CD4-positive, alpha-beta T cell treated with Interferon gamma for 1 hour (primary cell): ENCODE data around the gene GNAS.
"Not testable (repeated sequence)": the region's sequence is repeated elsewhere in the genome, so short reads cannot be mapped to it uniquely, and the experiment has no call there.

Experiments
- DNase-seq: peaks from one replicate; pipeline ENCODE4 v3.0.0-alpha.2; 2020

GNAS gene

DNA sequence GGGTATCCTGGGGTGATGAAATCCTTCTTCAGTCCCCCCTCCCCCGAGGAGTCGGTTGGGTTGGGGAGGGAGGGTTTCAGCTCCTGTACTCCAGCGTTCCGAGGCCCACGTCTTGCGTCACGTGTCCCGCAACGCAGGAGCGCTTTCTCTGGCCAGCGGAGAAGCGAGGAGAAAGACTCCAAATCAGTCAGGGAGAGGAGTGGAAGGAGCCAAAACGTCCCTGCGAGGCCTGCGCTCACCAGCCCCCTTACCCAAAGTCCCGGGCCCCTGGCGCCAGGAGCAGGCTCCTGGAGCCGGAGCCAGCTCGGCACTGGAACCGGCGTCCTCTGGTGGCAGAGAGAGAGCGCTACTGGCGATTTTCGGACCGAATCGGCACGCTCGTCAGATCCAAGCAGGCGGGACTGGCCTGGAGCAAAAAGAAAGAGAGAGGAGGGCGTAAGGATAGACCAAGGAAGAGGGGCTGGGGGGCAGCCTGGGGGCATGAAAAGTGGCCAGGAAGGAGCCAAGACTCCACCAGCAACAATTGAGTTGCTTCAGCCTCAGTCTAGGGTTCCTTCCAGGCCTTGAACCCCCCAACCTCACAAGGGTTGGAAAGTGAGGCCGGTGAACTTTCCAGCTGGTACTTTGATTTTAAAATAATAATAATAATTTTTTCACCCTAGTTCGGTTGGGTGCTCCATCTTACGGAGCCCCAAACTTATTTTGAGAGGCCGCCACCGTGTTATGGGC, at the start of gene GNAS:
GNAS (plus strand) TSS at position 174 of the 729 bp plus-strand sequence.
- DNase-seq, result peak; percentile 27

DNA sequence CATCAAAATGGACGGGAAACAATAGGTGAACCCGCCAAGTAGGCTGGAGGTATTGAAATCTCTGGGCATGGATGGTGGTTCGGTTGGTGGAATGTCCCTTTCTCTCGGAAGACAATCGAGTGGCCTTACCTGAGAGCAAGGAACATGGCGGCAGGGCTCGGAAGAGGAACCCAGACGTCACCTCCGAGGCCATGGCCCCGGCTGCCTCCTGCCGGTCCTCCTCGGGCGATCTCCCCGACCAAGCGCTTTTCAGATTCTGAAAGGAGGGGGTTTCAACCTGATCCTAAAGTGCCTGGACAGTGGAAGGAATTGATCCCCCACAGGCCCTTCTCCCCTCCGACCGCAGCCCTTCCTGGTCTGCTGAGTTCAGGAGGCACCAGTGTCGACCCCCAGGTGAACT, 49.0 kb upstream of the GNAS start:
- no peak for DNase-seq

DNA sequence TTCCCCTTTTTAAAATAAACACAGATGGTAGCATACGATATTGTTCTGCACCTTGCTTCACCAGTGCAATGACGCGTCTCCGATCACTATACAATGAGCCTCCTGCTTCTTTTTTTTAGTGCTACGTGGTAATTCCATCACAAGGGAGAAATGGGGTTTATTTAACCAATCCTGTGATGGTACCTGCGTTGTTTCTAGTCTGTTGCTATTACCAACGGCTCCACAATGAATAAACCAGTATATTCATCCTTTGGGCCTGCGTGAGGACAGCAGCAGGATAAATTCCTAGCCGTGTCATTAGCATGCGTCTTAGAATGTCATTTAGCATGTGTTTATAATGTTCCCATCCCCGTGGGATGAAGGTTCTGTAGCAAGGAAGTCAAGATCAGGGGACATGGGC, 44.7 kb upstream of the GNAS start:
- no peak for DNase-seq

DNA sequence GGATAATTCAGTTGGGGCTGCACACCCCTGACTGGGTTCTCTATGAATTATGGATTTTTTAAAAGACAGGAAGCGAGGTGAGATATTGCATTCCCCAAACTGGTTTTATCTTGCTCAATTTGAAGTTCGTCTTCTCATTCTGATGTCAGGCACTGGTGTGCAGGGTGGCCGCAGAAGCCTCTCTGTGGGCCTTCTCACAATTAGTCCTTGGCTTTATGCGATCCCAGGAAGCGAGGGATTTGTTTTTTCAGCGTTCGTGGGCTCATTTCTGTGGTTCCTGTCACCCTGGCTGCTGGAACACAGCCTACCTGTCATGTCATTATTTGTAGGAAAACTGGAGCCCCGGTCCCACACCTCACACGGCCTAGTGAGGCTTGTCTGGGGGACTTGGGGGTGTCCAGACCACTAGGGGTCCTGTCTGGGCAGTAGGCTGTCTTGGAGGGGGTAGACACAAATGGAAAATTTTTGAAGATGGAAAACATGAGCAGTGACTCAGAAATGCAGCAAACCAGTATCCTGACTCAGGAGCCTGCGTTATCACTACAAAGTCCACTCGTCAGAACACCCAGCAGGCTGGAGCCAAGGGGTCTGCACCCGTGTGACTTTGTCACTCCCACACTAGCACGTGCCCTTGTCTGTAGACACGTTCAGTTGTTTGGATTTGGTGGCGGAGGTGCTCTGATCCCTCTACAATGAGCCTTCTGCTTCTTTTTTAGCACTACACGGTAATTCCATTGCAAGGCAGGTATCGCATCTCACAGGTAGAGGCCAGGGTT, 44.1 kb upstream of the GNAS start:
- DNase-seq, result no peak

DNA sequence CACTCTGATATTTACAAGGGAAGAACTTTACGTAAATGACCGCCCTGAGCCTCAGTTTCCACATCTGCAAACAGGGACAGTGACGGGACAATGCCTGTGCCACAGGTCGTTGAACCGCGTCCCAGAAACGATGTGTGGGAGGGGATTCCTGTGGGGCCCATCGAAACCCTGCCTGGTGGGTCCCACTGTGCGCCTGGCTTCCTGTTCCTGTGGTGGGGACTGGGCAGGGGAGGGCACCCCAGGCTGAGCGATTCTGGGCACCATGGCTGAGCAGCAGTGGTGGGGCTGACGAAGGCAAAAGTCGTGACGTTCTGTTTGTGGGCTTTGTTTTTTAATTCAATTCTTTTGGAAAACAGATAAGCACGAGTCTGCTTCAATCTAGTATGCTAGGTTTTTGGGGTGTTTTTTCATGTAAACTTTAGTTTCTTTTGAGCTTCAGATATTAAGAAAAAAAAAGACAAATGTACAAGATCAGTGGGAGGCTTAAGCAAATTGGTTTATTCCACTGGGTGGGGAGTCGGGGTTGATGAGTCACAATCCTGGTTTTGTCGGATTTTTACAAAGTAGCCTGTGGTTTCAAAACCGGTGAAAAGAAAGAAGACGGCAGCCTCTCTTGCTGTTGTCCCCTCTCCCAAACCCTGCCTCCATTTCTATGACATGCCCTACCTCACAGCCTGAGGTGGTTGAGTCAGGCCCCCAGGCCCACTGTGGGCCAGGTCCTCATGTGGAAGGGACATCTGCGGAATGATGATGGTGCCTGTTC, 42.2 kb upstream of the GNAS start:
- no peak for DNase-seq

DNA sequence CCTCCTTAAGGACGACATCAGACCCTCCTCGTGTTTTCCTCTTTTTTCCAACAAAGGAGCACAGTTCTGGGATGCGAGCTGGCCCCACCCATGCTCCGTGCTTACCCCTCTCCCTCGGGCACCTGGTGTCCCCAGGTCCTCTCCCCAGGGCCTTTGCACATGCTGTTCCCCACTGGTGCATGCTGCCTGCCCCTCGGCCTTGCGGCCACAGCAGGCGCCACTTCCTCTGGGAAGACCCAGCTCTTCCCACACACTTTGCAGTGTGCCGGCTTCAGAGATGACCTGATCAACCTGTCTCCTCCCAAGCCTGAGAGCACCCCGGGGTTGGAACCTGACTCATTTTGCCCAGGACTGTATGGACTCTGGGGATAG, 41.7 kb upstream of the GNAS start:
- no peak for DNase-seq

DNA sequence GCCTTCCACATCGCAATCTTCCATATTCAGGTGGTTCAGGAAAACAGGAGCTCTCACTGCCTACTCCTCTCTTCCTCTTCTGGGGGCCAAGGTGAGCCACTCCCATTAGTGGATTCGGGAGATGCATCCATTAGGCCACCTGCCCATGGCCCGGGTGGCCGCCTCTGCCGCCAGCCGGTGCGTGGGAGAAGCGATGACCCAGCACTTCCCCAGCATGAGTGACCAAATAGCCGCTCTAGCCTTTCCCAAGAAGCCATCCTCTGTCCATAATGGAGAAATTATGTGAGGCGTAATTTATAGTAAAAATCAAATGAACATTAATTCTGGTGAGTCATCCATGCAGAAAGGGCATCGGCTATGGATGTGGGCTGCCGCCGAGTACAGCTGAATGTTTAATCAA, 41.2 kb upstream of the GNAS start:
- DNase-seq, result no peak

DNA sequence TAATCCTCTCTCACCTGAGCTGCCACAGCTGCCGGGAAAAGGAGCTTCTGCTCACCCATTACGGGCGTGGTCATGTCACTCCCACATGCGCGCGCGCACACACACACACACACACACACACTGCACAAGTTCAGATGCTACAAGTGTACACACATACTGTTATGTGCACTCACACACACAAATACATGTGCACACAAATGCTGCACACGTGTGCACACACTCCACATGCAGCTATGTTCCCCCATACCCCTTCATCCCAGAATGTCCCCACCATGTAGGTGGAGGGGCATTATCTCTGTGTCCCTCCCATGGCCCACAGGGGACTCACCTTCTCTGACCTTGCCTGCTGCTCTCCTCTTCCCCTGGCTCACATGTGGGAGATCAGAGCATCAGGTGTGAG, 39.1 kb upstream of the GNAS start:
- DNase-seq, result no peak

DNA sequence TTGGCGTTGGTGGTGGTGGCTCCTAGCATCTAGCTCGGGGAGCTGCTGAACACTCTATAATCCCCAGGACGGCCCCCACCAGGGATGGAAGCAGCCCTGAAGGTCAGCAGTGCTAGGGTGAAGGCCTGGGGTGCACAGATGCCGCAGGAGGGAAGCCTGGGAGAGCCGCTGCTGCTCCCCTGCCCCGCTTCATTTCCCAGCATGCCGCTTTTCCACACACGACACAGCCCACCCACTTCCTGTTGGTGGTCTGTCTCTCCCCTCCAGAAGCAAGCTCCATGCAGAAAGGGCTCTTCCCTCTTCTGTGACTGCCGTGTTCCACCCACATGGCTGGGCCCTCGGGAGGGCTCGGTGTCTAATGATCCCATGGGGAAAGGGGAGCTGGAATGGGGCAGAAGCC, 37.1 kb upstream of the GNAS start:
- no peak for DNase-seq

DNA sequence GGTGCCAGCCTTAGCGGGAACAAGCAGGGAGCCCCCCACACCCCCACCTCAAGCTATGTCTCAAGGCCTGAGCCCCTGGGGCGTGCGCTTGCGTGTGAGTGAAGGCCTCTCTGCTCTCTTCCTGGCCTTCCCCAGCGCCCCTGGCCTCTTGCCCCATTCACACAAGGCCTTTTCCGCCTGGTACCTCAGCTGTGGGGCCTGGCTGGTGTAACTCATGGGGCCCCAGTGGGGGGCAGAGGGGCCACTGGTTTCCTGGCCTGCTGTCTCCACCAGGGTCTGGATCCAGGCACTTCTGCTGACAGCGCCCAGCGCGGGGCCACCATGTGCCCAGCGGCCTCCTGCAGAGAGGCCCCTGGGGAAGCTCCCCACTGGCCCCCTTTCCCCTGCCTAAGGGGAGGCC, 36.5 kb upstream of the GNAS start:
- no peak for DNase-seq

DNA sequence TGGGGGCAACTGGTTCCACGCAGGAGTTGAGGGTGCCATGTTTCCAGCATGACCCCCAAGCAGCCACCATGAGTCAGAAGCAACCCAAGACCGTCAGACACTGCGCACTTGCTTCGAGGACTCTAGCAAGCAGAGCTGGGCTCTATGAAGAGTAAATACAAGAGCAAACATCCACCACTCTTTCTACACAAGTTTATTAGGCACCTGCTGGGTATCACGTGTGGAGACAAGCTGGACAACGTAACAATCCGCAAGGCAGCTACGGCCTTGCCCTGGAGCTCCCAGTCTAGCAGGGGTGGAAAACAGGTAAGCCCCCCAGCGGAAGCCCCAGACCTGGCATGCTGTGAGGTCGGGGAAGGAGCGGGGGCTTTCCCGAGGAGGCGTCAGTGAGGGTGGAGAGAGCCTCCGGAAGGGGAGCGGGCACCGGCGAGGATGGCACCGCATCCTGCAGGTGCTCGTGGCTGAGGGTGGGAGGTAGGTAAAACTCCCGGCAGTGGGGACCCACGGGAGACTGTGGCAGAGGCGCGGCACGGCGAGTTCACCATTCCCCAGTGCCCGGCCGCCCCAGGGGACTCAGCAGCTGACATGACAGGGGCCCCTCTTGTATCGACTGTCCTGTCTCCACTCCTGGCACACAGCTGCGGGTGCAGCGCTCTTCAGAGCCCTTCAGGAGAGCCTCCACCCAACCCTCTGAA, 35.4 kb upstream of the GNAS start:
- no peak for DNase-seq

DNA sequence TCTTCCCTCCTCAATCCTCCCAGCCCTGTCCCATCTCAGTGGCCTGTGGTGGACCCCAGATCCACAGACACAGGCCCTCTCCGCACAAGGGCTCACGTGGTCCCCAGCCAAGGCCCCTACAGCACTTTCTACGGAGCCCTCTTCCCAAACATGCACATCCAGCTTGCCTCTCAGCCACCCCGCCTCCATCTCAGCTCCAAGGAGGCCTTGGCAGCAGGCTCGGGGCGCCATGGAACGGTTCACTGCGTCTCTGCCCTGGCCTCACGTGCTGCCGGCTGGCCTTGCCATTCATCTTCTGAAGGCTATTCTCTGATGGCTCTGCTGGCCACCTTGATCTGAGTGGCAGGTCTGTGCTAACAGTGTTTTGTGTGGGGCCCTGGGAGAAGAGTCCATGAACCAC, 34.8 kb upstream of the GNAS start:
- DNase-seq, result no peak

DNA sequence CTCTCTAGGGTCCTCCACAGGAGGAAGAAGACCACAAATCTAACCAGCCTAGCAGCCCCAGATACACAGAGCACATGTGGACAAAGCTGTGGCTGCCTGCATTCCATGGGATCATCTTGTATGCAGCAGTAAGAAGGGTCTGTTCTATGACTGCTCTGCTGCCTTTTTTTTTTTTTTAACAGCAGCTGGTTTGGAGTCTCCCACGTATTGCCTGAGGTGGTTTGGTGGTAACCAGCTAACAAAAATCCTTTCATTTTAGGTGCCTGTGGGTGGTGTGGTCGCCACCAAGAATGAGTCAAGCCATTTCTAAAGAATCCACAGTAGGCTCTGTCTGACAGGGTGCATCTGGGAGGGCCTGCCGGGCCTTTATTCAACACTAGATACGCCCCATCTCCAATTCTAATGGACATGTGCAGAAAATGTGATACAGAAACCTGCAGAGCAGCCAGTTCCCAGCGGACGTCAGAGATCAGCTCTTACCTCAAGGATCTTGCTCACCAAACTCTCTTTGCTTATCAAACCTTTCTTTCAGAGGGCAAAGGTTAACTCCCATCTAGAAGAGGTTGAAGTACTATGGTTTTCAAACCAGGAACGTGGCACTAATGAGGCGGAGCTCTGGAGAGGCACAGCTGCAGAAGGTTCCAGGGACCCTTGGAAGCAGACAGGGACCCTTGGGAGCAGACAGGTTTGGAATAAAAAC, 33.8 kb upstream of the GNAS start:
- DNase-seq, result no peak

DNA sequence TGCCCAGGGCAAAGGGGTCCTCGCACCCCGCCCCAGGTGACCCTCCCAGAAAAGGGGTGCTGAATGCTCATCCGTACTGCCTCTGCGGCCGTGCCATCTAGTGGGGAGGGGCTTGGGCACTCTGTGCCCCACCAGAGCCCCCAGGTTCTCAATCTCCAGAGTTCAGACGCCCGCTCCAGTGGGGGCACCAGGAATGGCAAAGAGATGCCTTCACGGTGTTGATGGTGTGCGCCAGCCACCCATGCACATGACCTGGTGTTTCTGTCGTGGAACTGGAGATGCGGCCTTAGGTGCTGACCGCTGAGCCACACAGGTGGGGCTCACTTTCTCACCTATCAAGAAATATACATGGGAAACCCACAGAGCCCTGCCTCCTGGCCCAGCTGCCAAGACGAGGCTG, 32.6 kb upstream of the GNAS start:
- DNase-seq, result no peak

DNA sequence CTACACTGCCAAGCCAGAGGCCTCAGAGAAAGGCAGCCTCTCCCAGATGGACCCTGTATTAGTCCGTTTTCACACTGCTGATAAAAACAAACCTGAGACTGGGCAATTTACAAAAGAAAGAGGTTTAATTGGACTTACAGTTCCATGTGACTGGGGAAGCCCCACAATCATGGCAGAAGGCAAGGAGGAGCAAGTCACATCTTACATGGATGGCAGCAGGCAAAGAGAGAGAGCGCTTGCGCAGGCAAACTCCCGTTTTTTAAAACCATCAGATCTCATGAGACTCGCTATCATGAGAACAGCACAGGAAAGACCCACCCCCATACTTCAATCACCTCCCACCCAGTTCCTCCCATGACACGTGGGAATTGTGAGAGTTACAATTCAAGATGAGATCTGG, 32.0 kb upstream of the GNAS start:
- not testable (repeated sequence) for DNase-seq

DNA sequence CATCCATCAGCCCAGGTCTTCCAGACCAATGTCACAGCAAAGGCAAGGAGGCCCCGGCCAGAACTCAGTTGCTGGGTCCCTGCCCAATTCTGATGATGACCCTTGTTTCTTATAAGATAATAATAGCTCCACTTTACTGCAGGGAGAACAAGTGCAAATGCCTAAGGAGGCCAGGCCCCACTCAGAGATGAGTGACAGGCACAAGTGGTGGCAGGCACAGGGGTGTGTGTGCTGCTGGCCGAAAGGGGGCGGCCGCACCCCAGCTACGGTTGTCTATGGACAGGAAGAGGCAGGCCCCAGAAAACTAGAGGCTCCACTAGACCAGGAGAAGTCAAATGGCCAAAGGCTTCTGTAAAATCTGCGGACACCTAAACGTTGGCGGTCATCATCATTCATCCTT, 30.4 kb upstream of the GNAS start:
- no peak for DNase-seq

DNA sequence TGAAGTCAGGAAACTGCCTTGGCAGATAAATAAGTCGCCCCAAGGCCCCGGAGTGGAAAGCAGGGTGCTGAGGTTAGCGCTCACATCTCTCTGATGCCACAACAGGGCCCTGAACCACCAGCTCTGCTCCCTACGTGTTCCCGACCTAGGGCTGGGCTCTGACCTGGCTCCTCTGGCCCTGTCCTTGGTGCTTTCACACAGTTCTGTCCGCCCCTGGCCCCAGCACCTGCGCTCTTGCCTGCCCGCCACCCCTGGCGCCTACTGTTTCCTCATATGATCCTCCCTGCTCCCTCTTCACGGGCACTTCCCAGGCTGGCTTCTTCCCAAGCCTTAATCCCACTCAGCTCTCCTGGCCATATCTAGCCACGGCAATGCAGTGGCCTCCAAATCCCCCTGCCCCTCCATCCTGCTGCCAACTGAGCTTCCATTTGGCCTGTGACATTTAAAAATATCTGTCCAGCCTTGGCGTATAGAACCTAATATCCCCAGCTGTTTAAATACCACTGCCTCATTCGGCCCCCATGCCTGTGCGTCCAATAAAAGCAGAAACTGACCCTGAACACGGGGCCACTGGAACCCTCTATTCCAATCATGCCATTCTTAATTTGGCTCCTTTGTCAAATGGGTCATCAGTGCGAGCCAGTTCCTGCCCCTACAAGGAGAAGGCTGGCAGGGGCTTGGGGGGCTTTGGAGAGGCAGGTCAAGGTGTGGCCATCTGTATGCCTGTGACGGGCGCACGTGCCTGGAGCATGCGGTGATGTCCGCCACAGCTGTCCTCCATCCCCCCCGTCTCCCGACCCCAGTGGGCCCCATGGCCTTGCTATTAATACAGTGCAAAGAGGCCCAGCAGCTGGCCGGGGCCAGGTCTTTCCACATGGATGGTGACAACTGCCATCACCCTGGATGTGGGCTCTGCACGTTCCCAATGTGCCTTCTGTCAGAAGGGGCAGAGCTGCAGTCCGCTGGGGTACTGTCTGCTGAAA, 29.5 kb upstream of the GNAS start:
- DNase-seq, result no peak

DNA sequence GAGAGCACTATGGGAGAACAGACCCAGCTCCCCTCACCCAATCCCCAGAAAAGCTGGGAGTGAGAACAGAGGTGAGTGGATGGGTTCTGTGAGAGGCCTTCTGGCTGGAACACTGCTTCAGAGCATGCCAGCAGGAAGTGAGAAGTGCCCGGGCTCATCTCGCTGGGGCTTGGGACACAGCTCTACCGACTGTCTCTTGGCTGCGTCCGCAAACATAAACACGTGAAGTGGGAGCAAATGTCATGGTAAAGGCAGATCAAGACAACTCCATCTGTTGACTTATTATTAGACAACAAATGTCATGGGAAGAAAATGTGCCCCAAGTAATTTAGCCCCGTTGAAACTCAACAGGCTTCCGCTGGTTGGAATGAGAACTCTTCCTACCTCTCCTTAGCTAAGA, 27.7 kb upstream of the GNAS start:
- DNase-seq, result no peak

DNA sequence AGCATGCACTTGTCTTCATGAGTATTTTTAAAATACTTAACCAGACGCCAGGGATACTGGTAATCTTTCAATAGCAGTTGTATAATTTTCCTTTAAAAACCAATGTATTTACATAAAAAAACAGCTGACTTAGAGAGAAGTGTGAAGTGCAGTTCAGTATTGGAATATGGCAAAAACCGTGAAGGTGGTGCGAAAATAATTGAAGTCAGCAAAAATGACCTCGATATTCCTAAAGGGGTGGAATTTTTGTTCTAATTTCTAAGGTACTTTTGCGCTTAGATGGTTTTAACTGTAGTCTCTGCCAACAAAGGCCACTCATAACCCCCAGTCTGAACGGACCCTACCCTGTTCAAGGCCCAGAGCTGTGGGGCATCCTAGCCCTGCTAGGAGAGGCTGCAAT, 27.1 kb upstream of the GNAS start:
- no peak for DNase-seq

DNA sequence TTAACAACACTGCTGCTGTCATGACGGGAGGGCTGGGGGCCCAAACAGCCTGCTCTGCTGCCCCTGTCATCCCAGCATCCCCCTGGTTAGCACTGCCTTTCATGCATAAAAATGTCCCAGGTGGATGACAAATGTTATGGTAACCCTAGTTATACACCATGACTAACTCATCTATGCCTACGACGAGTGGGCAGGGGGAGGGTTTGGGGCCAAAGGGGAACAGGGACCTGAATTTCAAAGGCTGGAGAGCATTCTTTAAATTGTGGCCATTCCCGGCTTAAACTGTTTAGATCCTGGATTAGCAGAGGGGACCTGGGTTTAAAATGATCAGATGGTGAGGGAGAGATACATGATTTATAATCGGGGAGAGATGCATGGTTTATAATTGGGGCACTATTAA, 26.2 kb upstream of the GNAS start:
- no peak for DNase-seq

DNA sequence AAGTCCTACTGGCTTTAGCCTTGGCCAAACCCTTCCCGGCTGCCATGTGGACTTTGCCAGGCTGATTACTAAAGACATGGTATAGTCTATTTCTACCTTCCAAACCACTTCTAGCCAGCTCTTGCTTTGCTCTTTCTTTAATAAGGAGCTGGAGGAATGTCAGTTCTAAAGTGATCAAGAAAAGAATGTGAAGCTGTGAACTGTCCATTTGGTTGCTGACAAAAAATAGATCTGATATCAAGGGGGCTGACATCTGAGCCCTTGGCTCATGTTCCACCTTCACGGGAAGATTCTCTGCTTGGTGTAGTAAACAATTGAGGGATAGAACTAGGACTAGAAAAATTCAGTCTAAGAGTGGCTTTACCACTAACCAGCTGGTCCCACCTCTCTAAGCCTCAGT, 24.4 kb upstream of the GNAS start:
- no peak for DNase-seq
